Hematopoietic multipotent progenitor cell treated with erythropoietin and hydrocortisone succinate and interleukin-3 and kit ligand, for 6 days (in vitro differentiated cells): ENCODE data around the gene ADPRS.

ENCODE experiments used
- DNase-seq: peaks from one replicate; pipeline ENCODE4 v3.0.0-alpha.2; 2015

Gene ADPRS

GRCh38 chr1:36088577-36089392 lies at the start of gene ADPRS:
Gene ADPRS, plus strand, starts transcription at chr1:36088892. Its CDS starts 13 bp downstream, at chr1:36088905.
- peak; percentile 94 for DNase-seq

GRCh38 chr1:36040238-36040637 lies 48.5 kb upstream of the ADPRS start:
- no peak for DNase-seq

- no peak for DNase-seq
Measured at GRCh38 chr1:36051821-36052220, 36.9 kb upstream of the ADPRS start.

GRCh38 chr1:36053978-36054377 lies 34.7 kb upstream of the ADPRS start:
- DNase-seq = no peak

- peak; percentile 11 for DNase-seq
Measured at GRCh38 chr1:36055706-36056105, 33.0 kb upstream of the ADPRS start.

GRCh38 chr1:36062315-36062714 lies 26.4 kb upstream of the ADPRS start:
- no peak for DNase-seq

GRCh38 chr1:36067871-36068270 lies 20.8 kb upstream of the ADPRS start:
- no peak for DNase-seq

GRCh38 chr1:36068866-36069265 lies 19.8 kb upstream of the ADPRS start:
- no peak for DNase-seq

- DNase-seq = no peak
Measured at GRCh38 chr1:36070349-36070748, 18.3 kb upstream of the ADPRS start.

- DNase-seq = no peak
Measured at GRCh38 chr1:36076979-36077573, 11.6 kb upstream of the ADPRS start.

GRCh38 chr1:36080236-36080635 lies 8.5 kb upstream of the ADPRS start:
- no peak for DNase-seq

GRCh38 chr1:36080801-36081200 lies 7.9 kb upstream of the ADPRS start:
- no peak for DNase-seq

- DNase-seq = no peak
Measured at GRCh38 chr1:36081926-36082485, 6.7 kb upstream of the ADPRS start.

GRCh38 chr1:36083219-36083618 lies 5.5 kb upstream of the ADPRS start:
- DNase-seq = no peak

- peak; percentile 52 for DNase-seq
Measured at GRCh38 chr1:36083635-36084496, 4.8 kb upstream of the ADPRS start, which contains the start of gene TEKT2. Gene TEKT2, plus strand, starts transcription at chr1:36084094. Its CDS starts 828 bp downstream, at chr1:36084922.

GRCh38 chr1:36084497-36085115 lies 4.1 kb upstream of the ADPRS start:
- DNase-seq = no peak

- no peak for DNase-seq
Measured at GRCh38 chr1:36085126-36085525, 3.6 kb upstream of the ADPRS start.

GRCh38 chr1:36085686-36086526 lies 2.8 kb upstream of the ADPRS start:
- no peak for DNase-seq

GRCh38 chr1:36086529-36087232 lies 2.0 kb upstream of the ADPRS start:
- no peak for DNase-seq

- no peak for DNase-seq
Measured at GRCh38 chr1:36087233-36088123, 1.2 kb upstream of the ADPRS start.
